ENCODE results near the gene DLGAP1.
A peak's percentile ranks its signal among the peaks of the same experiment; 100 is the strongest.

Gene DLGAP1

GRCh38 chr18:3593904-3594759 lies 861.0 kb downstream of the DLGAP1 start:
- peak; percentile 92 for DNase-seq (ENCODE audit: low read depth)
- peak overlapping the region; percentile 58 for H3K4me3 ChIP-seq (ENCODE audit: low read depth, low read length)
- peak; percentile 89 for TF ChIP-seq CTCF (IDR thresholded peaks at IDR 0.05; ENCODE audit: insufficient read depth, low read depth, low read length, missing control alignments)

- TF ChIP-seq CTCF (IDR thresholded peaks at IDR 0.05; ENCODE audit: insufficient read depth, low read depth, low read length, missing control alignments) = no peak
- DNase-seq (ENCODE audit: low read depth) = no peak
- peak overlapping the region; percentile 58; the same call in 1 of the 2 replicates for H3K4me3 ChIP-seq (ENCODE audit: low read depth, low read length)
Measured at GRCh38 chr18:3593381-3593903, 861.7 kb downstream of the DLGAP1 start.

GRCh38 chr18:3592864-3593263 lies 862.2 kb downstream of the DLGAP1 start:
- TF ChIP-seq CTCF (IDR thresholded peaks at IDR 0.05; ENCODE audit: insufficient read depth, low read depth, low read length, missing control alignments) = no peak

GRCh38 chr18:3590096-3590630 lies 864.9 kb downstream of the DLGAP1 start:
- H3K4me3 ChIP-seq (ENCODE audit: low read depth, low read length) = no peak overlapping the region
- TF ChIP-seq CTCF (IDR thresholded peaks at IDR 0.05; ENCODE audit: insufficient read depth, low read depth, low read length, missing control alignments) = no peak
- no peak for DNase-seq (ENCODE audit: low read depth)

More at GRCh38 chr18:3592864-3593263, 862.2 kb downstream of the DLGAP1 start:
- H3K4me3 ChIP-seq (ENCODE audit: low read depth, low read length) = no peak overlapping the region
- DNase-seq (ENCODE audit: low read depth) = no peak

- peak; percentile 71 for DNase-seq (ENCODE audit: low read depth)
- H3K4me3 ChIP-seq (ENCODE audit: low read depth, low read length) = peak overlapping the region; percentile 19
- TF ChIP-seq CTCF (IDR thresholded peaks at IDR 0.05; ENCODE audit: insufficient read depth, low read depth, low read length, missing control alignments) = peak; percentile 66
Measured at GRCh38 chr18:3585656-3586509, 869.2 kb downstream of the DLGAP1 start.

GRCh38 chr18:3584897-3585460 lies 870.1 kb downstream of the DLGAP1 start:
- no peak for DNase-seq (ENCODE audit: low read depth)
- H3K4me3 ChIP-seq (ENCODE audit: low read depth, low read length) = no peak overlapping the region

More at GRCh38 chr18:3584897-3585460, 870.1 kb downstream of the DLGAP1 start:
- TF ChIP-seq CTCF (IDR thresholded peaks at IDR 0.05; ENCODE audit: insufficient read depth, low read depth, low read length, missing control alignments) = no peak
